Hematopoietic multipotent progenitor cell treated with erythropoietin and hydrocortisone succinate and interleukin-3 and kit ligand, for 17 days (in vitro differentiated cells): ENCODE measurements around the gene EMID1.
"Not testable (repeated sequence)": the region's sequence is repeated elsewhere in the genome, so short reads cannot be mapped to it uniquely, and the experiment has no call there.

Source experiments
- DNase-seq: peaks from one replicate; pipeline ENCODE4 v3.0.0-alpha.2; 2015; ENCODE audit warnings: low spot score

The EMID1 gene

DNA sequence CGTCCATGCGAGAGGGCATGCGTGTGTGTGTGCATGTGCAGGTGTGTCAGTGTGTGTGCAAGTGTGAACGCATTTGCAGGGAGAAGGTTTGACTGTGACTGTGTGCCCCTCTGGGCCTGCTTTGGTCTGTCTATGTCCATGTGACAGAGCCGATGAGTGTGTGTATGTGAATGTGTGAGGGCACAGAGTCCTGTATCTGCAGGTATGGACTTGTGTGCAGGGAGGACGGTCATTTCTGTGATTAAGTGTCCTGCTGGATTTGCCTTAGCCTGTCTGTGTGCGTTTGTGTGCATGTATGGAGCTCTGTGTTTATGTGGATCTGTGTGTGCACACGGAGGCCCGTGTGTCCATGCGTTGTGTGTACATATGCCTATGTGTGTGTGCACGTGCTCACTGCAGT lies 5.4 kb downstream of the EMID1 start:
- DNase-seq, result no peak

GRCh38 chr22:29211466-29211865 lies 5.8 kb downstream of the EMID1 start:
- no peak for DNase-seq

- DNase-seq, result no peak
These were observed 7.0 kb downstream of the EMID1 start for GRCh38 chr22:29212743-29213142.

DNA sequence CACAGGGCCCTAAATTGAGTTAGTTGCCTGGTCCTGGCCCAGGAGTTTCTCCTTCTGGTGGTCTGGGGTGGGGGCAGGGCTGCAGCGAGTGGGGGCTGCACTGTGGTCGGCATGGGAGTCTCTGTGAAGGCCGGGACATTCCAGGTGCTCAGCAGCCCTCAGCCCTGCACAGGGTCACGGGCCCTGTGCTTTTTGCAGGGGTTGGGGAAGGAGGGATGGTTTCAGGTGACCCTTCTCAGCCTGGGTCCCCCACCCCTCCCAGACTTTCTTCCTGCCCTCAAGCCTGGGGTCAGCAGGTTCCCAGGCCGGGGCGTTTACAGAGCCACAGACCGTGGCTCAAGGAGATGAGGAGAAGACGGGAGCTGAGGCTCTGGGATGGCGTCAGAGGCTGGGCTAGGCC lies 7.8 kb downstream of the EMID1 start:
- no peak for DNase-seq

DNA sequence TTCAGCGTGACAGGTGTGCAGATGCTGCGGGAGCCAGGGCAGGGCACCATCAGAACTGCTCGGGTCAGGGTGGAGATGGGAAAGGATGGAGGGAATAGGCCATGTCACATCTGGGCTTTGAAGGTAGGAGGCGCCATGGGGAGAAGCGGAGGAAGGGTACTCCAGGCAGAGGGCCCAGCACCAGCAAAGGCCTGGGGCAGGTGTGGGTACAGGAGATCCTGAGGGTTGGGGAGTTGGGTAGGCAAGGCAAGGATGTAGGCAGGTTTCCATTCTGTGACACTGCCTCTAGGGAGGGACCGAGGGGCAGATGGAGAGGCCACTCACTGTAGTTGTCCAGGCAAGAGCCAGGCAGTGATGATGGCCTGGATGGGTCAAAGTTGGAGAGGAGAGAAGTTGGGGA lies 8.5 kb downstream of the EMID1 start:
- no peak for DNase-seq

DNA sequence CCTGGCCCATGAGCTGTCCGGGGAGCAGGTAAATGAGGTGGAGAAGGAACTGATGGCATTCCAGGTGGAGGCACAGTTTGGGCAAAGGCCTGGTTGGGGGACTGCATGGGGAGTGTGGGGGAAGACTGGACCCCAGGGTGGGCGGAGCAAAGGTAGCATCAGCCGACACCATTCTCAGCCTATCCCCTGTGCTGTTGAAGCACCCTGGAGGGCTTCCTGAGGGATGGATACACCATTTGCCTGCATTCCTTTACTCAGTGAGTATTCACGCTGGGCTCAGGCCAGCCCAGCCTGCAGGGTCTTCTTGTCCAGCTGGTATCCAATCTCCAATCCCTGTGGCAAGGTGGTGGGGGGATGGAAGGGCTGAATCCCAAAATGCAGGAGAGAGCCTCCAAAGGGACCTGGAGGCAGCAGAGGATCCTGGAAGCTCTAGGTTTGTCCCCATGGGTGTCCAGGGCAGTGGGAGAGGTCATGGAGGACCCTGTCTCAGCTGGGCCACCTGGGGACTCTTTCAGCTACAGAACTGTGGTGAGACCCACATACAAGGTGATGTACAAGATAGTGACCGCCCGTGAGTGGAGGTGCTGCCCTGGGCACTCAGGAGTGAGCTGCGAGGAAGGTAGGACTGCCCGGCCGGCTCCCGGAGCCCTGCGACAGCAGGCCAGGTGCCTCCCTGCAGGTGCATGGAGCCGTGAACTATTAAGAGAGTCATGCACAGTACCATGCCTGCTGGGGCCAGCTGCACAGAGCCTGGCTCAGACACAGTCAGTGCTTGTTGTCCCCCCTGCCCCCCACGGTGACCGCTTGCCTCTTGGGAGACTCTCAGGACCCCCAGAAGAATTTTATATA lies 9.5 kb downstream of the EMID1 start:
- DNase-seq, result no peak

DNA sequence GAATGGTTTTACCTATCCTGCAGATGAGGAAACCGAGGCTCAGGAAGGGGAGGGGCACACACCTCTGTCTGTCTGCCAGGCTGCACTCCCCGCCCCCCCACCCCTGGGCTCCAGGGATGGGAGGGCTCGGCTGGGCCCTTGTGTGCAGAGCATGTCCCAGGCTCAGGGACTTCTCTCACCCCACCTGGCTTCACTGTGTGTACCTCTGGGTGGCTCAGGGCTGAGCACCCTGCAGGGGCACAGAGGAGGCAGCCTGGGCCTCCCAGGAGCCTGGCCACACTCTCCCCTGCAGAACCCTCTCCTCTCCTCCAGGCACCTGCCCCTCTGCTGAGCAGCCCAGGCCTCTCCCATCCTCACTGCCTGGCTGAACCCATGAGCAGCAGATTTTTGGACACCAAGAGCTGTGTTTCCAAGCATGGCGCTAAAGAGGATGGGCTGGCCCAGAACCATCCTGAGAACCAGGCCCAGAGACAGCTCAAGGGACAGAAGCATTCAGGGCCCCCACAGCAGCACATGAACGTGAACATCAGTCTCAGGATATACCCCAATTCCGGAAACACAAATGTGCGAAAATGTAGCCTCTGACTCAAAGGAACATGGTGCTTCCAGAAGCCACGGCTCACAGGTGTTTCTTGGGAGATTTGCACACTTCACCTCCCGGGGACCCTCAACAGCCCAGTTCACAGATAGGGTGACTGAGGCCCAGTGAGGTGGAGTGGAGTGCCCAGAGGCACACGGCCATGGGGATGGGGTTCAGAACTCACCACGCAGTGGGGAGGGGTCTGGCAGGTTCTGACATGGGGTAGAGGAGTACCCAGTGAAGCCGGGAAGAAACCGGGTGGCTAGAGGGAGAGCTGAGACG lies 10.5 kb downstream of the EMID1 start:
- no peak for DNase-seq

GRCh38 chr22:29216873-29217666 lies 11.4 kb downstream of the EMID1 start:
- no peak for DNase-seq

GRCh38 chr22:29217827-29218757 lies 12.4 kb downstream of the EMID1 start:
- no peak for DNase-seq

DNA sequence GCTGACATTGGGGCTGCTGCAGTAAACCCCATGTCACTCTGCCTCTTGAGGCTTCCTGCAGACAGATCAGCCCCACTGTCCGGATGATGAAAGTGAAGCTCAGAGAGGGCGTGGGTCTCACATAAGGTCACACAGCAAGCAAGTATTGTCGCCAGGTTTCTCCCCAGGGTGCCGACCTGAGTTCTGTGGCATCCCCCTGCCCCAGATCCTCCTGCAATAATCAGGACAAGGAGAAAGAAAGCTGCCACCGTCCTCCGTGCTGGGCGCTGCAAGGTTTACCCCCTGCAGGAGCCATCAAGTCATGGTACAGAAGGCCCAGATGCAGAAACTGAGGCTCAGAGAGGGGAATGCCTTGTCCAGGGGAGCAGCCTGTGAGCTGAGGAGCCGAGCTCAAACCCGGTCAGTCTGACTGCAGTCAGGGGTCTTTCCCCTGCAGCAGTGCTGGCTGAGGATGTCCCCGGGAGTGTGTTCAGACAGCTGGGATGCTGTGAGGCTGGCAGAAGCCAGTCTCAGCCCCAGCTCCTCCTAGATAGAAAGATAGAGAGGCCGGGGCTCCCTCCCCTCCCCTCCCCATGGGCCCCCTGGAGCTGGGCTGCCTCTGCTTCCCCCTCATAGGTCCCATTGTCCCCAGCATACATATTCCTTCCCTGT lies 13.2 kb downstream of the EMID1 start:
- no peak for DNase-seq

GRCh38 chr22:29219409-29219782 lies 13.7 kb downstream of the EMID1 start:
- not testable (repeated sequence) for DNase-seq

DNA sequence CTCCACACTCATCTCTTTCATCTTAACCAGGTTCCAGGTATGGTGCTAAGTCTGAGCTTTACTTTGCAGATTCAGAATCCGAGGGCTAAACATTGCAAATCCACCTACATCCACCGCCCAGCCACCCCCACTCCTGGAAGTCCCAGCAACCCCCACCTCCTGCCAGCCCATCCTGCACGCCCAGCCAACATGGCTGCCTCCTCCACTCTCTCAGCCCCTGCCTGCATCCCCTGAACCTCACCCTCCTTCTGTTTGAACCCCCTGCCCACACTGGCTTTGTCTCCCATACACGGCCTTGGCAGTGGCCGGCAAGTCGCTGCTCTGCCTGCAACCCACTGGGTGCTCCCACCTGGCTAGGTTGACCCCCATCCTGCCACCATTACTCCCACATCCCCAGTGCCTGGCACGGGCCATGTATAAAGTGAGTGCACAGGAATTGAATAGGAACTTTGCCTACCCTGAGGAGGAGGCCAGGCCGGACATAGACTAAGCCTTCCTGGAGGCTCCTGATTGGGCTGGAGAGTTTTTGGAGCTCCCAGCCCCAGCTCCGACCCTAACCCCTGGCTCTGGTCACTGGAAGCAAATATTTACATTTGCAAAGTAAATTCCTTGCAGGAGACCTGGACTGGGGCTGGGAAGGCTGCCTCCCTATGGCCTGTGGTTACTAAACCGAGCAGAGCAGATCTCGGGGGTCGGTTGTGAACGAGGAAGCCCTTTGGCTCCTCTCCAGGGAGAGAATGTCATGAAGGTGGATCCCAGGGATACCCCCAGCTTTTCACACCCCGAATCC lies 14.4 kb downstream of the EMID1 start:
- no peak for DNase-seq

DNA sequence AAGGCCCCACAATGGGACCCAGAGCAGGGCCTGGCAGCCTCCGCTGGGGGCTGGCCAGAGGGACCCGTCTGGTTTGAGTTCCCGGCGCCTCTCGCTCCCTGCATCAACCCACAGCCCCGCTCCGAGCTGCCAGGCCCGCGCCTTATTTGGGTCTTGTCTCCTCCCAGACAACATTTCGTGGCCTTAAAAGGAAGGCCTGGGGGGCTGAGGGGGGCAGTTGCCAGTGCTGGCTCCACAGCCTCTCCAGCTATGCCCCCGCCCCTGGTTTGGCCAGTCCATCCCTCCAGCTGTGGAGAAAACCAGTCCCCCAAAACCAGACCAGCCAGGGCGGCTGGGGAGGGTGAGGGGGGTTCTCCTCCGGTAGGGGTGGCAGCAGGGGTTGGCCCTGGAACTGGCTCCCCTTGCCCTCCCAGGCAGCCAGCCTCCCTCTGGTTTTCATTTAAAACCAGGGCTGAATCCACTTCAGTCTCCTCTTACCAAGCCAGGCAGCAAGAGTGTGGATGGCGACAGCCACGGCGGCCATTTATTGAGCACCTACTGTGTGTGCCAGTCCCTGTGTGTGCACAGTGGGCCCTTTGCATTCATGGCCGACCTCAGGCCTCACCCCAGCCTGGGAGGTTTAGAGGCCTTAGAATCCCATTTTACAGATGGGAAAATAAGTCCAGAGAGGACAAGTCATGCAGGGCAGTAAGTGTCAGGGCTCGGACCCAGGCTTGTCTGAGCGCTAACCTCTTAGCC lies 18.6 kb downstream of the EMID1 start:
- no peak for DNase-seq

- no peak for DNase-seq
These were observed 19.2 kb downstream of the EMID1 start for GRCh38 chr22:29224859-29225410.

GRCh38 chr22:29225422-29226090 lies 19.9 kb downstream of the EMID1 start:
- no peak for DNase-seq

- no peak for DNase-seq
These were observed 20.8 kb downstream of the EMID1 start for GRCh38 chr22:29226351-29226981.

DNA sequence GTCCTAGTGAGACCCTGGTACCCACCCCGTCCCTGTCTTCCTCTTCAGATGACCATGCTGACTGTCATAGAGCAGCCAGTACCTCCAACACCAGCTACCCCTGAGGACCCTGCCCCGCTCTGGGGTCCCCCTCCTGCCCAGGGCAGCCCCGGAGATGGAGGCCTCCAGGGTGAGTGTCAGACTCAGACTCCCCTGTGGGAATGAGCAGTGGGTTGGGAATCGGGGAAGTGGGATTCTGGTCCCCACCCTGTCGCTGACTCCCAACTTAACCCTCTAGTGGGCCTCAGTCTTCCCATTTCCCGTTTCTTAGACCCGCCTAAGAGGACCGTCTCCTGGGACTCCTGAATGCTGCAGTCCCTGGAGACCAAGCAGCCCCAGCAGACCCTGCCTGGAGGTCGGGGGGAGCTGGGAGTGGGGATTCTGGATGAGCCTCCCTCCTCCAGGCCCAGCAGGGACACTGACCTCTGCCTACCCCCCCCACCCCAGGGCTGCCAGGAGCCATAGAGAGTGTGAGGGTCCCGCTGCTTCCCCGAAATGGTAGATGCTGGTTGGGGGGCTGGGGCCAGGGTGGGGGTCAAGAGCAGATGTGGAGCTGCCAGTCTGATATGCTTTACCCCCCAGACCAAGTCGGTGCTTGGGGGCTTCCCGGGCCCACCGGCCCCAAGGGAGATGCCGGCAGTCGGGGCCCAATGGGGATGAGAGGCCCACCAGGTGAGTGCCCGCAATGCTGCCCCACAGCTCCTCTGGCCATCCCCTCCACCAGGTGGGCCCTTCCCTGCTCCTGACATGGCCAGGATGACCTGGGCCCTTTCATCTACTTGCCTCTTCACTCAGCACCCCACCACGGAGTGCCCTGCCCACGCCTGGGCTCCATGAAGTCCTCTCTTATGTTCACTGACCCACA lies 25.5 kb downstream of the EMID1 start:
- DNase-seq, result no peak
